ES-I3 (cell line): Measurements from ENCODE around the gene MAGEH1.

Source experiments
- H3K36me3 ChIP-seq: 2 replicates; pipeline ENCODE4 v1.6.1; 2013; ENCODE audit warnings: mild to moderate bottlenecking, low read length, control low read depth, moderate library complexity; ENCODE audit not compliant: insufficient read depth
- H3K4me1 ChIP-seq: 2 replicates; pipeline ENCODE4 v1.6.1; 2013; ENCODE audit warnings: mild to moderate bottlenecking, control low read depth, low read length; ENCODE audit not compliant: insufficient read depth
- H3K9ac ChIP-seq: 2 replicates; pipeline ENCODE4 v1.6.1; 2013; ENCODE audit warnings: low read depth, mild to moderate bottlenecking, low read length, moderate library complexity
- H3K9me3 ChIP-seq: 2 replicates; pipeline ENCODE4 v1.6.1; 2013; ENCODE audit warnings: mild to moderate bottlenecking, low read length, moderate library complexity; ENCODE audit not compliant: control insufficient read depth, insufficient read depth

MAGEH1 gene

DNA sequence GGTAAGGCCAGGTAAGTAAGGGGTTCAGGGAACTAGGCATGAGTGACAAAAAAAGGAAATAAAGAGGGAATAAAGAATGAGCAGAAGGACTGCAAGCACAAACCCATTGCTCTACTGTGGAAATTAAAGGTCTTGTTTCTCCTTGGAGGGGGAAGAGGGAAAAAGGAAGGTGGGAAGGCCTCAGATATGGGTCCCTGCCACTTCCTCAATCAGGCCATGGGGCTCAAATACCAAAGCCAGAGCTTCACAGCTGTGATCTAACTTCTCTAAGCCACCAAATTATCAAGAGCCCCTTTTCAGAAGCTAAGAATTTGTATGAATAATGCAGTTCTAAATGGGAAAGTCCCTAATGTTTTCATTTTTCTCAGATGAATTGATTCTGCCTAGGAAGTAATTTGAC, 33.0 kb downstream of the MAGEH1 start:
- Histone ChIP-seq H3K4me1 (no peaks in the 10 kb centered on the region), H3K9me3 (no peaks in the 10 kb centered on the region), H3K9ac (no peak overlapping the region), H3K36me3 (no peaks in the 10 kb centered on the region)

DNA sequence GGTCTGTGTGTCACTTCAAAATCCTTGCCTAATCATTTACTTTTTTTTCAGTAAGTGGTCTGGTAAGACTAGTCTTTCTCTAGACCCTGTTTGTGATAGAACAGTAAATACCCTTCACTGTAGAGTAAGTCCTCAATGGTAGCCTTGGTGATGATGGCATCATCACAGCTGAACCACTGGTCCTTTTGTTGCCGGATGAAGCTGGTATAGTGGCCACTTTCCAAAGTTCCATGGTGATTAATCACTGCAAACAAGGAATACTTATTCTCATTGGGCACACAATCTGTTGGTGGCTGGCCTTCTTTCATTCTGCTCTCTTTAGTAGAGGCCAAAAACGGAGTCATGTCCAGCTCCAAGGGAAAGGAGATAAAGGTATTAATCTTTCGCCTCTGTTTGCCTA, 34.8 kb downstream of the MAGEH1 start:
- Histone ChIP-seq H3K9me3 (no peaks in the 10 kb centered on the region), H3K9ac (no peak overlapping the region), H3K4me1 (peaks cover 7% of the 10 kb centered on the region; the same call in 1 of the 2 replicates), H3K36me3 (no peaks in the 10 kb centered on the region)

DNA sequence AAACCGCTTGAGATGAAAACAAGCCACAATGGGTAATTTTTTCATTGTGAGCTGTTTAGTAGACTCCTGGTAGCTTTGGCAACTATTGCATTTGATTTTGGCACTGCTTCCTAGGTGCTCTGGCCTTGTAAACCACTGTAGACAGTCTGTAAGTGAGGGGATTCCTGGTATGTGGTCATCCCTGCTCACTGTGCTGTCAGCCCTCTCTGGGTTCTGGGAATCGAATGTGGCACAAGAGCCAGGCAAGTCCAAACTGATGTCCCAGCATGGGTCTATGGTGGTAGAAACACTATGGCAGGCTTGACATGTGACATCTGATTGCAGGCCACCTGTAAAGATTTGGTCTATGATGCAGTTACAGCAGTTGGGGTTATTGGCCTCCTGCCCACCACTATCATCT, 35.2 kb downstream of the MAGEH1 start:
- Histone ChIP-seq H3K4me1 (peaks cover 7% of the 10 kb centered on the region; the same call in 1 of the 2 replicates), H3K36me3 (no peaks in the 10 kb centered on the region), H3K9me3 (no peaks in the 10 kb centered on the region), H3K9ac (no peak overlapping the region)

DNA sequence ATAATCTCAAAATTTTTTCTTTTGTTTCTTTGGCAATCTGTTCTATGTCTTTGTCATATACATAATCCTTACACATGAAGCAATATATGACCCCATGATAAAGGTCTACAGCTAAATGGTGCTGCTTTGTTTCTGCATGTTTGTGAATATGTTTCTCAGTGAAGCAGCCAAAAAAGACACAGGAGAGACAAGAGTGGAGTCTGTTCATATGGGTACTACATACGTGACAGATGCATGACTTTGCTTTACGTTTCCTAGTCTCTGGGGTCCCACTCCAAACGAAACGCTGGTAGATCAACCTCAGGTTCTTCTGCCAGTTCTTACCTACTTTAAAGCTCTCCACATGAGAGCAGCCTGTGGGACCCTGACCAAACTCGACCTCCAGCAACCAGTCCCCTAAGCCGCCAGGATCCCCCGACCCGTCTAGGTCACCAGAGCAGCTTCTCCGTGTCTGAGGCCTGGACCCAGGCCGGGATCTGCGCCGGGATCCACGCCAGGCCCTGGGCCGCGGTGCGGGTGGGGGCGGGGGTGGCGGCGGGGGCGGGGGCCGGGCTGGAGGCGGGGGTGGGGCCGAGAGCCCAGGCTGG, 36.2 kb downstream of the MAGEH1 start:
- Histone ChIP-seq H3K9me3 (no peaks in the 10 kb centered on the region), H3K36me3 (no peaks in the 10 kb centered on the region), H3K4me1 (peaks cover 7% of the 10 kb centered on the region; the same call in 1 of the 2 replicates), H3K9ac (peak overlapping the region; percentile 99; the same call in 1 of the 2 replicates)

DNA sequence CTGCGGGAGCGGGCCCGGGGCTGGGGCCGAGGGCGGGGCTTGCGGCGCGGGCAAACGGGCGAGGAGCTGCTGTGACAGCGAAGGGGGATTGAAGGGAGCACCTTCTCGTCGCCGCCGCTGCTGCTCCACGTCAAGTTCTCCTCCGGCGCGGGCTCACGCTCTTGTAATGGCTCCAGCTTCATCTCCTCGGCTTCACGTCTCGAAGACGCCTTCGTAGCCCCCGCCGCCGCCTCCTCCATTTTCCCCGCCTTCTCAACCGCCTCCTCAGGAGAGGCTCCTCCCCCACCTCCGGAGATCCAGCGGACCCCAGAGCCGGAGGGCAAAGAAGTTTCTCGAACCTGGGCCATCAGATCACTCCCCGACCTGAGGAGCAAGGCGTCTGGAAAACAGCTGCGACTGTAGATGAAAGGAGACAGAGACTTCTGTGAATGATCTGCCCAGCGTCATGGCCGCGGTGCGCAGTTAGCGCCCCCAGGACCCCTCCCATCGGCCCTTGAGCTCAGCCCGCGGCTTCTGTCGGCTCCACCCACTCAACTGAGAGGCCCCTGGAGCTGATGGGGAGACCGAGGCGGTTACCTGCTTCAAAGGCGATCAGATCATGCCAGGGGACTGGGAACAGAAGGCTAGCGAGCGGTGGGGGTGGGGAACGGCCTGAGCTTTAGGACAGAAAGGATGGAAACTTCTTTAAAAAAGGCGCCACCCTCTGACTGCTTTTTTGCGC, 36.8 kb downstream of the MAGEH1 start:
- H3K36me3 ChIP-seq: no peaks in the 10 kb centered on the region
- H3K4me1 ChIP-seq: peaks cover 7% of the 10 kb centered on the region; the same call in 1 of the 2 replicates
- H3K9ac ChIP-seq: peak overlapping the region; percentile 99
- no peaks in the 10 kb centered on the region for H3K9me3 ChIP-seq

DNA sequence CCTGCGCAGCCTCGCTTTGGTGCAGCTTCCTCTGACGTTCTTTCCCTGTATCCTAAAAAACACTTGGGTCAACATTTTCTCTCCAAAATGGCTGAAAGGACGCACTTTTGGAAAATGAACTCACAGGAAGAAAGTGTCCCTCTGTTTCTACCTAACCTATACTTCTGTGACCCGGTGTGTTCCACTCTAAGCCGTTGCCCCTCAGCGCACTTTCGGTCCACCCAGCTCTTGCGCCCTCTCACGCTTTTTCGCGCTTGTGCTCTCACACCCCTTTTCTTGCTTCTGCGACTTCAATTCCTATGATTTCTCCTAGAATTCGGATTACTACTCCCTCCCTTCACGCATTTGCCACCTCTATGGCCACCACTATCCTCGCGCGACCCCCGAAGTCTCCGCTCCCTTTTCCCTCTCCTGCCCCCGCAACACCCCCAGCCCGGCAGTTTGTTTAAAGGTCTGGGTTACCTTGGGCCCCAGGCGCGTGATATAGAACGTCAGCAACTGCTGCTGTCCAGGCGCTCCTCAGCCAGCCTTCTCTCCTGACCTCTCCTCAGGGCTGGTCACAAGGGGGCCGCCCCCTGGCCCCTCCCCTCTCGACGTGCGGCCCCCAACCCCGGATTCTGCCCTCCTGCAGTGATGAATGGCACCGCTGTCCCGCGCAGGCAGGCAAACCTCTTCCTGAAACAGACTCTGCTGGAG, 37.5 kb downstream of the MAGEH1 start, which contains the start of gene USP51:
Gene USP51 (minus strand): TSS at position 535 of the 696 bp plus-strand sequence. CDS start 909 bp downstream, outside the sequence.
- Histone ChIP-seq H3K9me3 (no peaks in the 10 kb centered on the region), H3K36me3 (no peaks in the 10 kb centered on the region), H3K4me1 (peaks cover 7% of the 10 kb centered on the region; the same call in 1 of the 2 replicates), H3K9ac (peak within 1 kb of the TSS; percentile 99)

DNA sequence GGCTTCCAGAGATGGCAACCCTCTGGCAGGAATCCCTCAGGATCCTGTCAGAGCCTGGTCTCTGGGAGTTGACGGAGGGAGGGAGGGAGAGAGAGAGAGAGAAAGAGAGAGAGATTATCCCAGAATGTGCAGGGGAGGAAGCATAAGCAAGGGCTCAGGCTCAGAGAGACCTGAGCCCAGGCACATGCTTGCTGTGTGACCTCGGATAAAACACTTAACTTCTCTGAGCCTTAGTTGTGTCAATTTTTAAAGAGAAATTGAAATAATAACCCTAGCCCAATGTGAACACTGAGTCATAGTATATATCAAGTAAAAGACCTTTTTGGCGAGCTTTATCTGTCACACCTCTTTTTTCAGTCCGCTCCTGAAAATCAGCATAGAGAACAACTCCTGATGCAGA, 38.2 kb downstream of the MAGEH1 start:
- Histone ChIP-seq H3K9ac (peak overlapping the region; percentile 99; the same call in 1 of the 2 replicates), H3K4me1 (peaks cover 7% of the 10 kb centered on the region; the same call in 1 of the 2 replicates), H3K9me3 (no peaks in the 10 kb centered on the region), H3K36me3 (no peaks in the 10 kb centered on the region)

DNA sequence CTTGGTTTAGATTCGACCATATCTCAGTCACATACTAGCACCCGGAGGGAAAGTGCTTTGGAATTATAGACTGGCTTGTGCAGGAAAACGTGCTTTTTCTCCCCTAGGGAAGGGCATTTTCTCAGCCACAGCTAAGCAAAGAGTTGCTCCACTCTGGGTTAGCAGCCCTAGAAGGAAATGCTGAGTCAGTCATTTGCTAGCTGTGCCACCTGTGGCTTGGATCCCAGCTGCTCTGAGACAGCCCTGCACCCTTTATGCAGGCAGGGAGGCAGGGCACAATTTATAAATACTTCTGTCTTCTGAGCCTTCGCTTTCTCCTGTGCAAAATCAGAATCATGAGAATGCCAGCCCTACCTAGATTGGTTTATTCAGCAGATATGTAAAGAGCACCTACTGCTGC, 39.0 kb downstream of the MAGEH1 start:
- H3K4me1 ChIP-seq: peaks cover 7% of the 10 kb centered on the region; the same call in 1 of the 2 replicates

More for the DNA sequence above, 39.0 kb downstream of the MAGEH1 start:
- Histone ChIP-seq H3K9me3 (no peaks in the 10 kb centered on the region), H3K36me3 (no peaks in the 10 kb centered on the region), H3K9ac (no peak overlapping the region)
